ENCODE data around the gene KIF2A.

Gene KIF2A

DNA sequence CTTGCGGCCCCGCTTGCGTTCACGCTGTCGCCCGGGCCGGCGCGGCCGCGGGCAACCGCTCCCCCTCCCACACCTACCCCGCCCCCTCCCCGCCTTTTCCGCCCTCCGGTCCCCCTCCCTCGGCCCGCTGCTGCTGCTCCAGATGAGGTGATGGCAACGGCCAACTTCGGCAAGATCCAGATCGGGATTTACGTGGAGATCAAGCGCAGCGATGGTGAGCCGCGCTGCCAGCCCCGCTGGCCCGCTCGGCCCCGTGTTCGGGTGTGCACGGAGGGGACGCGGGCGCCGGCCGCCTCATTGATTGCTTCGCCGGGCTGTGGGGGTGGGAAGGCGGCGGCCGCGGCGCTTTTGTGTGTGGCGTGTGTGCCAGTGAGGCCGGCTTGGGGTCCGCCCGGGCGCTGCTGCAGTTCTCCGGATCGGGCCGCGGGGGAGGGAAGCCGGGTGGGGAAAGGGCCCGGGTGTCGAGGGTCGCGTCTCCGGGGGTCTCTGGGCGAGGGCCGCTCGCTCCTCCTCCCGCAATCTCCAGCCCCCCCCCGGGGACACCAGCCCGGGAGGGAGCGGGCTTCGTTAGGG is 403 bp downstream of the KIF2A start:
- DNase-seq (ENCODE audit: insufficient read length, low spot score) = peak; percentile 16
- no peak for FAIRE-seq
- TF ChIP-seq POLR2AphosphoS5 (IDR thresholded peaks at IDR 0.05; ENCODE audit: low read depth, low read length) = no peak
- TF ChIP-seq POLR2A (IDR thresholded peaks at IDR 0.05; ENCODE audit: low read depth, low read length) = no peak
- TF ChIP-seq POU2F2 (IDR thresholded peaks at IDR 0.05; ENCODE audit: low read depth, low read length) = no peak
- no peak for TF ChIP-seq PAX5 (IDR thresholded peaks at IDR 0.05; ENCODE audit: insufficient read depth, low read length, severe bottlenecking)
- TF ChIP-seq TAF1 (IDR thresholded peaks at IDR 0.05; ENCODE audit: low read depth, low read length) = no peak
- TF ChIP-seq SPI1 (IDR thresholded peaks at IDR 0.05; ENCODE audit: low read depth, low read length) = no peak

DNA sequence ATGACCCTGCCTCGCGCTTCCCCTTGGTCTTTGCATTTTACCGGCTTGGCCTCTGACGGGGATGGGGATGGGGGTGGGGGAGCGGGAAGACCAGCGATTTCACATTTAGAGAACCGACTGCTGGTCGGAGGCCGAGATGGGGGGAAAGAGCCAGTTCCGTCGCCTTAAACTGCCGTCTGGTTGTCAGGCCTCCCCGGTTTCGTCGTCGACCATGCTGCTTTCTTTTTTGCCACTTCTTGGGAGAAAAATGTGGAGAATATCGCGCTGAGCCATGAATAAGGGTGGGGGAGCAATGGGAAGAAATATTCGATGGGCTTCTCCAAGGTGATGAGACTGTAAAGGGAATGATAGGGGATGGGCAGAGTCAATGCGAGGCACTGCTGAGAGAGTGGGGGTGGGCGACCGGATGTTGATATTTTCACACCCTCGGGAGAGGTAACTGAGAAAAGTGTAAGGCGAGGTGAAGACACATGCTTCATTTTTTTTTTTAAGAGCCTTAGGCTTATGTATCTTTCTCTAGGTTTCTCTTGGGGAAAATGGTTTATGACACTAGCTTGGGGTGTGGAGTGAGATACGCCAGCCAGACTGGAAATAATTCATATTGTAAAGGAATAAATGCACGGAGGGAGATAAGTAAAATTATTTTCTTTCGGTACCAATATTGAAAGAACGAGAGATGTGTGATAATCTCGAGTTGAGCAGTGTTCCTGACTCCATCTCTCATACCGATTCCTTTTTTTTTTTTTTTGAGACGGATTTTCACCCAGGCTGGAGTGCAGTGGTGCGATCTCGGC is 1.1 kb downstream of the KIF2A start:
- TF ChIP-seq POU2F2 (IDR thresholded peaks at IDR 0.05; ENCODE audit: low read depth, low read length) (no peak), POLR2AphosphoS5 (IDR thresholded peaks at IDR 0.05; ENCODE audit: low read depth, low read length) (0 out of 2 replicates have a peak, but pooled peaks have one; percentile 34), SPI1 (IDR thresholded peaks at IDR 0.05; ENCODE audit: low read depth, low read length) (0 out of 2 replicates have a peak, but pooled peaks have one; percentile 17)
- FAIRE-seq (peak; percentile 74), DNase-seq (ENCODE audit: insufficient read length, low spot score) (peak; percentile 25)

DNA sequence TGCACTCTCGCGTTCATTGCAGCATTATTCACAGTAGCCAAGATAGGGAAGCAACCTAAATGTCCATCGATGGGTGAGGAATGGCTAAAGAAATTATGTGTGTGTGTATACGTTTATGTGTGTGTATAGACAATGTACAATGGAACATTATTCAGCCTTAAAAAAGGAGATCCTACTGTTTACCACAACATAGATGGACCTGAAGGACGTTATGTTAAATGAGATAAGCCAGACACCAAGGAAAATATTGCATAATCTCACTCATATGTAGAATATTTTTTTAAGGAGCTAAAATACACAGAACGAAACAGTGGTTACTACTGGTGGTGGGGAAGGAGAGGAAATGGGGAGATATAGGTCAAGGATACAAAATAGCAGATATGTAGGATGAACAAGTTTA is 2.4 kb downstream of the KIF2A start:
- TF ChIP-seq TAF1 (IDR thresholded peaks at IDR 0.05; ENCODE audit: low read depth, low read length) (no peak), POU2F2 (IDR thresholded peaks at IDR 0.05; ENCODE audit: low read depth, low read length) (no peak), POLR2A (IDR thresholded peaks at IDR 0.05; ENCODE audit: low read depth, low read length) (no peak), SPI1 (IDR thresholded peaks at IDR 0.05; ENCODE audit: low read depth, low read length) (no peak), POLR2AphosphoS5 (IDR thresholded peaks at IDR 0.05; ENCODE audit: low read depth, low read length) (no peak), PAX5 (IDR thresholded peaks at IDR 0.05; ENCODE audit: insufficient read depth, low read length, severe bottlenecking) (no peak)
- no peak for DNase-seq (ENCODE audit: insufficient read length, low spot score)
- no peak for FAIRE-seq

DNA sequence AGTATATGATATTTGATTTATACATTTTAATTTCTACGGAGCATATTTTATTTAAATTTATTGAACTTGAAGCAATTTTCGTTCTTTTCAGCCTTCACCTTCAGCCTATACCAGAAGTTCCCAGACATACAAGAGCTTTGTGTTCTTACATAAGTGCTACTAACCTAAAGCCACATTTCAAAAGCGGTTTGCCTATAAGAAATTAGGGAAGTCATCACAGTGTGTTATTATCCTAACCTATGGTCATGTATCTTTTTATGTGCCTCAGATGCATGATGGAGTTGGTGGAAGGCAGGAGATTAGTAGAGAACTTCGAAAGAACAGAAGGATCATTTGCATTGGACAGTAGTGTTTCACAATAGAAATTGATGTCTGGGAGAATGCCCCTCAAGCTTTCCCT is 3.1 kb downstream of the KIF2A start:
- FAIRE-seq (no peak), DNase-seq (ENCODE audit: insufficient read length, low spot score) (no peak)
- no peak for TF ChIP-seq PAX5 (IDR thresholded peaks at IDR 0.05; ENCODE audit: insufficient read depth, low read length, severe bottlenecking)
- no peak for TF ChIP-seq SPI1 (IDR thresholded peaks at IDR 0.05; ENCODE audit: low read depth, low read length)
- no peak for TF ChIP-seq POLR2A (IDR thresholded peaks at IDR 0.05; ENCODE audit: low read depth, low read length)
- no peak for TF ChIP-seq POLR2AphosphoS5 (IDR thresholded peaks at IDR 0.05; ENCODE audit: low read depth, low read length)
- TF ChIP-seq POU2F2 (IDR thresholded peaks at IDR 0.05; ENCODE audit: low read depth, low read length) = no peak

DNA sequence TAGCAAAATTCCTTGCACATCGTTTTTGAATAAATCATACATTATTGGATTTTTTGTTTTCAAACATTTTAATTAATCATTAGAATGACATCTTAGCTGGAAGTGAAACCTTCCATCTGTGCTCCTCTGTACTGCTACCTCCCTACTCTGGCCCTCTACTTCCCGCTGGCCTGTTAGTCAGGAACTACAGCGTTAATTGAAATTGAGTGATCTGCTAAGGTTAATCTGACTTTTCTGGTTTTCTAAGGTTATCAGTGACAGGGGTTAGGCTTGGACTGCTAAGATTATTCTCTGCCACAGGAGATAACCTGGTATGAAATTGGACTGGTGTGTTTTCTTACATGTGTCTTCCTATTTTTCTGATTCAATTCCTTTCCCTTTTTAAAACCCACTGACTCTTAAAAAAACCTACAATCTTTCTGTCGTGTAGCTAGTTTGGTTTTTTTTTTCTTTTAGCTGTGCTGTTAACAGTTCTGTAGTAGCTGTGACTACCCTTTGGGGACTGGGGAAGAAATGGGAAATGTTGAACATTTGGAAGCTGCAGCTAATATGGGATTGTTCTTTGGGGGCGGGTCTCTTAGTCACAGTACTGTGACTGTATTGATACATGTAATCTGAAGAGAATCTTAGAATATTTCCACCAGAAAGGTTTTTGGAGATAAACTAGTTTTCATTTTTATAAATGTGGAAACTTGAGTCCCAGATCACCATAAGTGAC is 4.6 kb downstream of the KIF2A start:
- no peak for DNase-seq (ENCODE audit: insufficient read length, low spot score)
- no peak for TF ChIP-seq SPI1 (IDR thresholded peaks at IDR 0.05; ENCODE audit: low read depth, low read length)
- FAIRE-seq = no peak

DNA sequence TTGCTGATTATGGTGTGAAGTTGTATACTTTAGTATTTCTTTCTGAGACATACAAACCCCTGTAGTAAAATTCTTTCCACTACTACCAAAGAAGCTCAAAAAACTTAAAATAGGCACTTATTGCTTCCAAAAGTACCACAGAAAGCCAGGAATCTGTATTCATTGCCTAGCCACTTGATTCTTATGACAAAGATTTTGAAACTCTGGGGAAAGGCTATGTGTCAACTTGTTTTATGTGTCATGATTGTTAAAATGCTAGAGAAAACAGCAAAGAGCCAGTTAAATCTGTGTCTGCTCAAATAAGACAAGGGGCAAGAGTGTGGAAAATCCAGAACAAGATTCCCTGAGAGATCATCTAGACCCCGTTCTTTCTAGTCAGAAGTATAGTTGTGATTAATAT is 6.0 kb downstream of the KIF2A start:
- DNase-seq (ENCODE audit: insufficient read length, low spot score) (no peak), FAIRE-seq (no peak)
- TF ChIP-seq PAX5 (IDR thresholded peaks at IDR 0.05; ENCODE audit: insufficient read depth, low read length, severe bottlenecking) (no peak), SPI1 (IDR thresholded peaks at IDR 0.05; ENCODE audit: low read depth, low read length) (no peak), POLR2AphosphoS5 (IDR thresholded peaks at IDR 0.05; ENCODE audit: low read depth, low read length) (no peak), POLR2A (IDR thresholded peaks at IDR 0.05; ENCODE audit: low read depth, low read length) (no peak), TAF1 (IDR thresholded peaks at IDR 0.05; ENCODE audit: low read depth, low read length) (no peak), POU2F2 (IDR thresholded peaks at IDR 0.05; ENCODE audit: low read depth, low read length) (no peak)

DNA sequence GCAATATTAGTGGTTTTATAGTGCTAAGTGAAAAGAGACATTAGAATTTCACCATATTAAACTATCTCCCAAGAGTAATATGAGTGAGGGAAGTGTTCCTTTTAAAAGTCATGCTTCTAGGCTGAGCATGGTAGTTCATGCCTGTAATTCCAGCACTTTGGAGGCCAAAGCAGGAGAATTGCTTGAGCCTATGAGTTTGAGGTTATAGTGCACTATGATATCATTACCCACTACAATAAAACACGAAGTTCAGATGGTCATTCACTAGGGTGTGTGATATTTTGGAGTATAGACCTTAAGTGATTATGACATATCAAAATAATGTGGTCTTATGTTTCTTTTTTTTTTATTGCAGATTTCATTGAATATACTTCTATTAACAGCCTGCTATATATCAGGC is 6.7 kb downstream of the KIF2A start:
- TF ChIP-seq POLR2A (IDR thresholded peaks at IDR 0.05; ENCODE audit: low read depth, low read length) = no peak
- no peak for TF ChIP-seq POLR2AphosphoS5 (IDR thresholded peaks at IDR 0.05; ENCODE audit: low read depth, low read length)
- TF ChIP-seq PAX5 (IDR thresholded peaks at IDR 0.05; ENCODE audit: insufficient read depth, low read length, severe bottlenecking) = no peak
- TF ChIP-seq TAF1 (IDR thresholded peaks at IDR 0.05; ENCODE audit: low read depth, low read length) = no peak
- TF ChIP-seq SPI1 (IDR thresholded peaks at IDR 0.05; ENCODE audit: low read depth, low read length) = no peak
- no peak for TF ChIP-seq POU2F2 (IDR thresholded peaks at IDR 0.05; ENCODE audit: low read depth, low read length)
- FAIRE-seq = no peak
- no peak for DNase-seq (ENCODE audit: insufficient read length, low spot score)

DNA sequence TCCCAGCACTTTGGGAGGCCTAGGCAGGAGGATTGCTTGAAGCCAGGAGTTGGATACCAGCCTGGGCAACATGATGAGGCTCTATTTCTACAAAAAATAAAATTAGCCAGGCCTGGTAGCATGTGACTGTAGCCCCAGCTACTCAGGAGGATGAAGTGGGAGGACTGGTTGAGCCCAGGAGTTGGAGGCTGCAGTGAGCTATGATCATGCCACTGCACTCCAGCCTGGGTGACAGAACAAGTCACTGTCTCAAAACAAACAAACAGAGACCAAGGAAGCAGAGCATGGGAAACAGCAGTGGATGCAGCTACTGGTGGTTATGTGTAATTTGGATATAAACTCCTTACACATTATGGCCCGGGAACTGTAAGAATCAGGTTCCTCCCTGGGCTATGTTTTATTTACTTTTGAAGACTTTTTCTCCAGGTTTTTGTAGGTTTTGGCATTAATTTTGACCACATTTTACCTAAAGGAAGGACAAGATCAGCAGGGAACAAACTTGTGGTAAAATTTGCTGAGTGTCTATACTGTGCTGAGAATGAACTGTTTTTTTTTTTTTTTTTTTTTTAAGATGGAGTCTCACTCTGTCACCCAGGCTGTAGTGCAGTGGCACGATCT is 8.3 kb downstream of the KIF2A start:
- DNase-seq (ENCODE audit: insufficient read length, low spot score) (no peak), FAIRE-seq (peak; percentile 23)

More for the DNA sequence above, 8.3 kb downstream of the KIF2A start:
- TF ChIP-seq POLR2AphosphoS5 (IDR thresholded peaks at IDR 0.05; ENCODE audit: low read depth, low read length) (no peak), PAX5 (IDR thresholded peaks at IDR 0.05; ENCODE audit: insufficient read depth, low read length, severe bottlenecking) (no peak), TAF1 (IDR thresholded peaks at IDR 0.05; ENCODE audit: low read depth, low read length) (no peak), POU2F2 (IDR thresholded peaks at IDR 0.05; ENCODE audit: low read depth, low read length) (no peak), POLR2A (IDR thresholded peaks at IDR 0.05; ENCODE audit: low read depth, low read length) (no peak), SPI1 (IDR thresholded peaks at IDR 0.05; ENCODE audit: low read depth, low read length) (no peak)
